ENCODE measurements around the gene FGF18.

FGF18 gene

GRCh38 chr5:171432076-171432475 is 12.6 kb downstream of the FGF18 start:
- Histone ChIP-seq H4K20me1 (peaks cover 0 to 8% (median 0%) of the 10 kb centered on the region in 11 experiments; a peak in 3 of 22 replicates), H3K4me3 (no peak overlapping the region), H3K9ac (no peak overlapping the region), H3K4me2 (no peak overlapping the region), H3K27me3 (no peaks in the 10 kb centered on the region), H3K36me3 (no peaks in the 10 kb centered on the region), H3K4me1 (no peaks in the 10 kb centered on the region; a peak in 1 of 20 replicates), H3K9me3 (replicated peaks in 1 of 11) (no peaks in the 10 kb centered on the region), H3K27ac (no peak overlapping the region)
- TF ChIP-seq Cebpa-rat (IDR thresholded peaks at IDR 0.05): no peak

DNA sequence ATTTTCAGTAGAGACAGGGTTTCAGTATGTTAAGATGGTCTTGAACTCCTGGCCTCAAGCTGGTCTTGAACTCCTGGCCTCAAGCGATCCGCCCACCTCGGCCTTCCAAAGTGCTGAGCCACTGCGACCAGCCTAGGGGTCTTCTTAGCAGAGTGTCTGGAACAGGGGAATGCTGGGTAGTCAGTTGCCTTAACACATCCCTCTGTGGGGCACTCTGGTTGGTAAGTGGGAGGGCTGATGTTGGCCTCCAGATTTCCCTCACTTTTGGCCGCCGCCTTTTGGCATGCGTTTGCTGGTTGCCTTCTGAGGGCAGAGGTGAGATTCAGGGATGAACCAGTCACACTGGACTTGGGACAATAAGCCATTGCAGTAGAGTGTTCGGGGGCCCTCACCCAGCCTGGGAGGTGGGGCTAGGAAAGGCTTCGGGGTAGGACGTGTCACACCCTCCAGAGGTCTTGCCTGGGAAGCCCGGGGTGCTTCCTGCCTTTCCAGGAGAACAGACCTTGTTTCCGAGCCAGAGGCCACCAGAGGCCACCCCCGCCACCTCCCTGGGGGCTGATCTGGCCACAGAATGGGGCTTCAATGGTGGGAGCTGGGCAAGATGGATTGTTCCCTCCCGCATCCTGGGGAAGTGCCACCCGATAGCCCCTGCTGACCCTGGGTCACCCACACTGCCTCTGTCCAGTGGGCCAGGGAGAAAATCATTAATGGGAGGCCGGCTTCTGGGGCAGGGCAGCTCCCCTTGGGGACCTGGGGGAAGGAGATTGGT is 13.3 kb downstream of the FGF18 start:
- H3K4me2 ChIP-seq: no peak overlapping the region
- no peak for TF ChIP-seq Cebpa-rat (IDR thresholded peaks at IDR 0.05)
- H3K9me3 ChIP-seq (replicated peaks in 1 of 11): no peaks in the 10 kb centered on the region
- H3K27ac ChIP-seq: no peak overlapping the region
- H3K36me3 ChIP-seq: no peaks in the 10 kb centered on the region
- no peak overlapping the region for H3K4me3 ChIP-seq
- no peak overlapping the region for H3K9ac ChIP-seq
- no peaks in the 10 kb centered on the region for H3K27me3 ChIP-seq
- H3K4me1 ChIP-seq: no peaks in the 10 kb centered on the region; a peak in 1 of 20 replicates
- peaks cover 0 to 5% (median 0%) of the 10 kb centered on the region in 11 experiments; a peak in 3 of 22 replicates for H4K20me1 ChIP-seq

GRCh38 chr5:171433352-171433698 is 13.9 kb downstream of the FGF18 start:
- Histone ChIP-seq H3K27me3 (no peaks in the 10 kb centered on the region), H4K20me1 (peaks cover 0 to 5% (median 0%) of the 10 kb centered on the region in 11 experiments; a peak in 2 of 22 replicates), H3K4me1 (no peaks in the 10 kb centered on the region; a peak in 1 of 20 replicates), H3K36me3 (no peaks in the 10 kb centered on the region), H3K4me2 (no peak overlapping the region), H3K27ac (no peak overlapping the region), H3K9ac (no peak overlapping the region), H3K4me3 (no peak overlapping the region), H3K9me3 (replicated peaks in 1 of 11) (no peaks in the 10 kb centered on the region)
- TF ChIP-seq Cebpa-rat (IDR thresholded peaks at IDR 0.05): no peak

DNA sequence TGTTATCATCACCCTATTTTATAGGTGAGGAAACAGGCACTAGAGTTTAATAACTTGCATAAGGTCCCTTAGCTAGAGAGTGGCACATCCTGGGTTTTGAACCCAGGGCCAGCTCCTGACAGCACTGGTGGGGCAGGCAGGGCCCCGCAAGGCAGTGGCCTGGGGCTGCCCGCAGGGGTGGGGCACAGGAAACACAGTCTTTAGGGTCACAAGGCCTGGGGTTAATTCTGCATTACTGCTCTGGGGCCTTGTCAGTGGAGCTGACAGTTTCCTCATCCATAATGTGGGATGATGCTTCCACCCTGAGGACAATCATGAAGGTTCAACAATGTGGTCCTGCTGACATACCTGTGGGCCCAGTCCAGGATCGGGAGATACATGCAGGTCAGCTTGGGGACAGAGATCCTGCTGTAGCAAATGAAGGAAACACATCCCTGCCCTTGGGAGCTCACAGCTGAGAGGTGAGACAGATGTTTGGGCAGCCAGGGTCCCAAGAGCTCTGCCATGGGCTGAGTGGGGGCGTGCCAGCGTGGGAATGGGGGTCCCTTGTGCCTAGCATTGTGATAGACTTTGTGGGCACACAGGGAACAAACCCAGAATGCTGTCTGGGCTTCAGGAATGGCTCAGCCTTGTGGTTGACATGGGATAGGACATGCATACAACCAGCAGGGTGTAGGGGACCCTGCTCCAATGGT is 14.7 kb downstream of the FGF18 start:
- no peak overlapping the region for H3K4me2 ChIP-seq

GRCh38 chr5:171434874-171435273 is 15.4 kb downstream of the FGF18 start:
- H3K4me3 ChIP-seq: no peak overlapping the region
- no peak for TF ChIP-seq Cebpa-rat (IDR thresholded peaks at IDR 0.05)

More for the DNA sequence above, 14.7 kb downstream of the FGF18 start:
- Histone ChIP-seq H3K4me3 (no peak overlapping the region), H3K4me1 (no peaks in the 10 kb centered on the region; a peak in 1 of 20 replicates), H3K27ac (no peak overlapping the region), H3K36me3 (no peaks in the 10 kb centered on the region), H3K27me3 (no peaks in the 10 kb centered on the region), H4K20me1 (peaks cover 0 to 5% (median 0%) of the 10 kb centered on the region in 11 experiments; a peak in 2 of 22 replicates), H3K9me3 (replicated peaks in 1 of 11) (no peaks in the 10 kb centered on the region), H3K9ac (no peak overlapping the region)
- no peak for TF ChIP-seq Cebpa-rat (IDR thresholded peaks at IDR 0.05)

GRCh38 chr5:171435908-171436307 is 16.5 kb downstream of the FGF18 start:
- no peak for TF ChIP-seq Cebpa-rat (IDR thresholded peaks at IDR 0.05)
- Histone ChIP-seq H3K4me3 (no peak overlapping the region), H3K9ac (no peak overlapping the region), H3K4me1 (no peaks in the 10 kb centered on the region; a peak in 1 of 20 replicates), H3K4me2 (no peak overlapping the region), H3K27me3 (no peaks in the 10 kb centered on the region), H3K27ac (no peak overlapping the region), H3K36me3 (no peaks in the 10 kb centered on the region), H3K9me3 (replicated peaks in 1 of 11) (no peaks in the 10 kb centered on the region), H4K20me1 (peaks cover 0 to 5% (median 0%) of the 10 kb centered on the region in 11 experiments; a peak in 2 of 22 replicates)

More at GRCh38 chr5:171434874-171435273, 15.4 kb downstream of the FGF18 start:
- Histone ChIP-seq H4K20me1 (peaks cover 0 to 5% (median 0%) of the 10 kb centered on the region in 11 experiments; a peak in 2 of 22 replicates), H3K4me1 (no peaks in the 10 kb centered on the region; a peak in 1 of 20 replicates), H3K4me2 (no peak overlapping the region), H3K27ac (no peak overlapping the region), H3K9me3 (replicated peaks in 1 of 11) (no peaks in the 10 kb centered on the region), H3K27me3 (no peaks in the 10 kb centered on the region), H3K36me3 (no peaks in the 10 kb centered on the region), H3K9ac (no peak overlapping the region)

DNA sequence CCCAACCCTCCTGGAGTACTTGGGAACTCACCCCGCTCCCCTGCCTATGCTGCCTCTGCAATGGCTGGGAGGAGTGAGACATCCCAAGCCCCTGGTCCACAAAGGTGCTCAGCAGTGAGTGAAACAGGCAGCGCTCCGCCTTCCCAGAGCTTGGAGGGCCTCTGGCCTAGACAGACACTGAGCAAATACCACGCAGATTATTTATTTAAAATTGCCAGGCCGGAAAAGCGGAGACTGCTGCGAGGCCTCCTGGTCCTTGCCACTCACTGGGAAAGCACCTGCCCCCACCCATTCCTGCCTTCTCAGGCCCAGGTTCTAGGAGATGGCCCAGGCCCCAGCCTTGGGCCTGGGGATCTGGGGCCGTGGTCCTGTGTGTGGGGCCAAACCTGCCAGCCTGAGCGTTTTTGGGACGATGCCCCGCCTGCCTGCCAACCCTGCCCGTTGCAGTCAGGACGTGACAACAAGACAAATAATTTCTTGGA is 17.4 kb downstream of the FGF18 start:
- Histone ChIP-seq H3K9me3 (replicated peaks in 1 of 11) (no peaks in the 10 kb centered on the region), H3K27ac (no peak overlapping the region), H3K4me3 (no peak overlapping the region), H3K9ac (no peak overlapping the region), H4K20me1 (peaks cover 0 to 5% (median 0%) of the 10 kb centered on the region in 11 experiments; a peak in 2 of 22 replicates), H3K27me3 (no peaks in the 10 kb centered on the region), H3K36me3 (no peaks in the 10 kb centered on the region), H3K4me2 (no peak overlapping the region), H3K4me1 (no peaks in the 10 kb centered on the region; a peak in 1 of 20 replicates)
- no peak for TF ChIP-seq Cebpa-rat (IDR thresholded peaks at IDR 0.05)

GRCh38 chr5:171437286-171437821 is 17.9 kb downstream of the FGF18 start:
- Histone ChIP-seq H3K4me1 (no peaks in the 10 kb centered on the region; a peak in 1 of 20 replicates), H3K27ac (no peak overlapping the region), H3K4me3 (no peak overlapping the region), H3K9ac (no peak overlapping the region), H4K20me1 (peaks cover 0 to 5% (median 0%) of the 10 kb centered on the region in 11 experiments; a peak in 2 of 22 replicates), H3K27me3 (no peaks in the 10 kb centered on the region), H3K9me3 (replicated peaks in 1 of 11) (no peaks in the 10 kb centered on the region), H3K36me3 (no peaks in the 10 kb centered on the region), H3K4me2 (no peak overlapping the region)
- TF ChIP-seq Cebpa-rat (IDR thresholded peaks at IDR 0.05): no peak

DNA sequence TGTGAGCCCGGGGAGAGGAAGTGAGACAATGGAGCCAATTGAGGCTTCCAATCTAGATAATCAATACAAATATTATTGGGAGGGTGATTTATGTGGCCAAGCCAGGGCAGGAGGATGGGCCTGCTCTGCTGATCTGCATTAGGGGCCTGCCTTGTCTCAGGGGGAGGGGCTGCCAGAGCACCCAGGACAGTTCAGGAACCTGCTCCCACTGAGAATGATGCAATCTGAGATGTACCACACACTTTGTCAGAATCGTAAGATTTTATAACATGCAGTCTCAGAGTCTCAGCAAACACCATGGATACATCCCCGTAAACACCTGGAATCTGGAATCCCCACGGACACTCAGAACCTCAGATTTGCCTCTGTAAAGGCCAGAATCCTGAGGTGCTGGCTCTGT is 19.3 kb downstream of the FGF18 start:
- H3K27me3 ChIP-seq: no peaks in the 10 kb centered on the region
- H3K4me2 ChIP-seq: no peak overlapping the region
- H4K20me1 ChIP-seq: peaks cover 0 to 5% (median 0%) of the 10 kb centered on the region in 11 experiments; a peak in 2 of 22 replicates
- TF ChIP-seq Cebpa-rat (IDR thresholded peaks at IDR 0.05): no peak
- H3K9me3 ChIP-seq (replicated peaks in 1 of 11): no peaks in the 10 kb centered on the region
- H3K27ac ChIP-seq: no peak overlapping the region
- no peak overlapping the region for H3K4me3 ChIP-seq
- no peaks in the 10 kb centered on the region; a peak in 1 of 20 replicates for H3K4me1 ChIP-seq
- no peaks in the 10 kb centered on the region for H3K36me3 ChIP-seq
- H3K9ac ChIP-seq: no peak overlapping the region; a peak in 1 of 22 replicates
